Measurements from ENCODE around the gene INSL3. TPM values are rescaled to one million over a fixed set of nuclear protein-coding genes. Genes with fewer than 3 reads are reported as not detected.

Gene INSL3
- total RNA-seq, 1 donor from 2014 or later, result not detected

DNA sequence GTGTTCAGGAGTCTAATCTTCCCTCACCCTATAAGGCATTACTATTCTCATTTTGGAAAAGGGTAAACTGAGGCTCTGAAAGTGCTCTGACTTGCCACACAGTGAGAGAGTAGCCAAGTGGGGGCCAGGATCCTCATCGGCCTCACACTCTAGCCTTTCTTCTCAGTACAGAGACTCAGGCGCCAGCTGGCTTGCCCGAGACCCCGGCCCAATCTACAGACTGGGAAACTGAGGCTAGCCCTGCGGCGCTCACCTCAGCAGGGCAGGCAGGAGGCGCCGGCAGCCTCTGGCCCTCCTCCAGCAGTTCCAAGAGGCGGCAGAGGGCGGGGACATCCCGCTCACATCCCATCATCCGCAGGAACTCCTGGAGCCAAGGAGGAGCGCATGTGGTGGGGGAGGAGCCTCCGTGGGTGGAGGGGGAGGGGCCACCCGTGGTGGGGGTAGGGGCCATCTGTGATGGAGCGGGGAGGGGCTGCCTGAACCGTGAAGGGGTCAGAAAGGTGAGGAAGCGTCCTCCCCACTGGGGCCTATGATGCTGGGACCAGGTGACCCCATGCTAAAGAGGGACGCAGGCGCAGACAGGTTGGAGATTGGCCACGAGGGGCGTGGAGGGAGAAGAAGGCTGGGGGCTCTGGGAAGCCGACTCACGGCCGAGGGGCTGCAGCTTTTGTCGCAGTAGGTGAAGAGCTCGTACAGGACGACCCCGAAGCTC, 8.7 kb upstream of the INSL3 start:
- H3K4me3 ChIP-seq (ENCODE audit: low read depth, low read length), result peak overlapping the region; percentile 48

DNA sequence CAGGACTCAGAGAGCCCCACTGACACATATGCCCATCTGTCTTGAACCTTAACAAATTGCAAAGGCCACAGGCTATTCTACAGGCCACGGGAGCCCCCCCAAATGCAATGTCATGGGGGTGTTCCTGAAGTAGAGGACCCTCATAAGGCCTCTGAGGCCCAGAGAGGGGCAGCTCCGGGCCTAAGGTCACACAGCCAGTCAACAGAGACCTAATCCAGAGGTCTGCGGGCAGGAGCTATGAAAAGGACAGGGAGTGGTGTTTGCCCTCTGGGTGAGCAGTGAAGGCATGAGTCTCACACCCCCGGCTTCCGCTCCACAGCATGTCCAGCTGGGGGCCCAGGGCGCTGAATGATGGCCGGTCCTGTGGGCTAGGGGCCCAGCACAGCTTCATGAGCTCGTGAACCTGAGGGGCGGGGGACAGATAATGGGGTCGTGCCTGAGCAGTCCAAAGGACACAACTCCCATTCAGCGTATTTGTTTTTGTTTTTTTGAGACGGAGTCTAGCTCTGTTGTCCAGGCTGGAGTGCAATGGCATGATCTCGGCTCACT, 5.3 kb upstream of the INSL3 start:
- no peak for TF ChIP-seq CTCF (IDR thresholded peaks at IDR 0.05; ENCODE audit: insufficient read depth, low read length, severe bottlenecking)

More for the DNA sequence above, 8.7 kb upstream of the INSL3 start:
- Histone ChIP-seq H3K36me3 (ENCODE audit: control insufficient read depth, insufficient read depth, low read length) (no peaks in the 10 kb centered on the region), H3K27me3 (ENCODE audit: control insufficient read depth, insufficient read depth, low read length) (no peaks in the 10 kb centered on the region)
- TF ChIP-seq CTCF (IDR thresholded peaks at IDR 0.05; ENCODE audit: insufficient read depth, low read length, severe bottlenecking), result peak; percentile 14
- no peak for FAIRE-seq
- peak; percentile 59 for DNase-seq (ENCODE audit: low read depth)

DNA sequence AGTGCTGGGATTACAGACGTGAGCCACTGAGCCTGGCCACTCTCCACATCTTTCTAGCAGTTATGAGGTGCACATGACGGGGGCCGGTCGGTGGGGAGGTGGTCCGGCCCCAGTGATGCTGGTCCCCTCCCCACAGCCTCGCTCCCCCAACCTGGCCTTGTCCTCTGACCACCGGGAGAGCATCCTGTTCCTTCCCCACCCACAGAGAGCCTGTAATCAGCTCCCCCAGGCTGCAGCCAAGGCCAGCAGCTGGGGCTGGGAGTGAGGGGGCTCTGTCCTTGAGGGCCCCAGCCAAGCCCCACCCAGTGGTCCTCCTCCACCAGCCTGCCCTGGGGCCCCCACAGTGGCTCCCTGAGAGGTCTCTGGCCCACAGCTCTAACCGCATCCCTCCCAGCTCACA, 3.0 kb upstream of the INSL3 start:
- TF ChIP-seq CTCF (IDR thresholded peaks at IDR 0.05; ENCODE audit: insufficient read depth, low read length, severe bottlenecking), result no peak
- no peak for DNase-seq (ENCODE audit: low read depth)
- FAIRE-seq, result no peak
- no peak overlapping the region for H3K4me3 ChIP-seq (ENCODE audit: low read depth, low read length)
- no peaks in the 10 kb centered on the region for H3K27me3 ChIP-seq (ENCODE audit: control insufficient read depth, insufficient read depth, low read length)
- H3K36me3 ChIP-seq (ENCODE audit: control insufficient read depth, insufficient read depth, low read length), result no peaks in the 10 kb centered on the region

More for the DNA sequence above, 5.3 kb upstream of the INSL3 start:
- Histone ChIP-seq H3K4me3 (ENCODE audit: low read depth, low read length) (no peak overlapping the region), H3K36me3 (ENCODE audit: control insufficient read depth, insufficient read depth, low read length) (no peaks in the 10 kb centered on the region), H3K27me3 (ENCODE audit: control insufficient read depth, insufficient read depth, low read length) (no peaks in the 10 kb centered on the region)
- FAIRE-seq (no peak), DNase-seq (ENCODE audit: low read depth) (no peak)

DNA sequence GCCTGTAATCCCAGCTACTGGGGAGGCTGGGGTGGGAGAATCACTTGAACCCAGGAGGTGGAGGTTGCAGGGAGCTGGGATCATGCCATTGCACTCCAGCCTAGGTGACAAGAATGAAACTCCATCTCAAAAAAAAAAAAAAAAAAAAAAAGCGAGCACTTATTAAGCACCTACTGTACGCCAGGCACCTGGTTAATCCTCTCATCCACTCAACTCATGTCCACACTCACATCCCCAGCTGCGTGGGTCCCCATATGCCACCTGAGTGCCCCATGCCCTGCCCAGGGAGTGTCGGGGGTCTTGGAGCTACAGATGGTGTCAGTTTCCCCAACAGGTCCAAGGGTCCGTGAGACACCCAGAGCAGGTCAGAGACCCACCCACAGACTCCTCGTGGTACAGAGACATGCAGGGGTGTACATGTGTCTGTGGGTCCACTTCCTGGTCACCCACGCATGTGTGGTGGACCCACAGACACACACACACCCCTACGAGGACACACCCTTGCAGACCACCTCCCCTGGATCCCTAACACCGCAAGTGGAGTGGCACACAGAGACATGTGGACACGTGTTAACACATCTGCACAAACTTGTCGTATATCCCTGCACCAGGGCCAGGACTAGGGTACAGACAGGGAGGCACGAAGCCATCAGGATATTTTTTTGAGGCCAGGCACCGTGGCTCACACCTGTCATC, 3.5 kb downstream of the INSL3 start:
- H3K27me3 ChIP-seq (ENCODE audit: control insufficient read depth, insufficient read depth, low read length), result no peaks in the 10 kb centered on the region
- FAIRE-seq, result no peak

DNA sequence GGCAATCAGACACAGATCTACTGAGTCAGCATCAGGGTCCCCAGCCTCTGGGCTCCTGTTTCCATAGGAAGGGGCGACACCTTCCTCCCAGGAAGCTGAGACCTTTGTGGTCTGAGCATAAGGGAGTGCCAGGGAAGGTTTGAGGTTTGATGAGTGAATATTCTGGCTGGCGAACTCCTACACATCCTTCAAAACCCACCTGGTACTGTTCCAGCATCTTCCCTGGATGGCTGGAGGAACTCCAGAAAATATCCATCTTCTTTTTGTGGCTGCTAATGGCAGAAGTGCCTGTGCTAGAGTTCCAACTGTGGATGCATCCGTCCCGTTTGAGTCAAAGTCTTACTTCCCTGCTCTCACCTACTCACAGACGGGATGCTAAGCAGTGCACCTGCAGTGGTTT, 9.2 kb downstream of the INSL3 start:
- DNase-seq (ENCODE audit: low read depth) (no peak), FAIRE-seq (no peak)
- H3K4me3 ChIP-seq (ENCODE audit: low read depth, low read length), result no peak overlapping the region
- no peak for TF ChIP-seq CTCF (IDR thresholded peaks at IDR 0.05; ENCODE audit: insufficient read depth, low read length, severe bottlenecking)
- H3K27me3 ChIP-seq (ENCODE audit: control insufficient read depth, insufficient read depth, low read length), result no peaks in the 10 kb centered on the region
- H3K36me3 ChIP-seq (ENCODE audit: control insufficient read depth, insufficient read depth, low read length), result no peaks in the 10 kb centered on the region

More for the DNA sequence above, 3.5 kb downstream of the INSL3 start:
- Histone ChIP-seq H3K36me3 (ENCODE audit: control insufficient read depth, insufficient read depth, low read length) (no peaks in the 10 kb centered on the region), H3K4me3 (ENCODE audit: low read depth, low read length) (no peak overlapping the region)
- no peak for TF ChIP-seq CTCF (IDR thresholded peaks at IDR 0.05; ENCODE audit: insufficient read depth, low read length, severe bottlenecking)
- no peak for DNase-seq (ENCODE audit: low read depth)

All from bronchial epithelial cell (primary cell).